Coronary artery (tissue), 2 donors: ENCODE measurements around the gene RPS19BP1.

Experiments
- DNase-seq: peaks from one replicate; pipeline ENCODE4 v3.0.0-alpha.2; 2017; ENCODE audit warnings: low spot score
- H3K27ac ChIP-seq, 2 donors: fragments of 200-600 bp; sonication (generic); one replicate each; pipeline ENCODE4 v1.5.1; 2016 to 2019
- H3K4me3 ChIP-seq: fragments of 200-600 bp; sonication (generic); 2 replicates; pipeline ENCODE4 v1.5.1; 2016; ENCODE audit warnings: mild to moderate bottlenecking, moderate library complexity
- TF ChIP-seq, protein P1 (sequence below): fragments of 200-600 bp; sonication (generic); IDR thresholded peaks from one replicate; pipeline ENCODE4 v1.5.1; 2019; ENCODE audit warnings: antibody characterized with exemption

RPS19BP1 gene

DNA sequence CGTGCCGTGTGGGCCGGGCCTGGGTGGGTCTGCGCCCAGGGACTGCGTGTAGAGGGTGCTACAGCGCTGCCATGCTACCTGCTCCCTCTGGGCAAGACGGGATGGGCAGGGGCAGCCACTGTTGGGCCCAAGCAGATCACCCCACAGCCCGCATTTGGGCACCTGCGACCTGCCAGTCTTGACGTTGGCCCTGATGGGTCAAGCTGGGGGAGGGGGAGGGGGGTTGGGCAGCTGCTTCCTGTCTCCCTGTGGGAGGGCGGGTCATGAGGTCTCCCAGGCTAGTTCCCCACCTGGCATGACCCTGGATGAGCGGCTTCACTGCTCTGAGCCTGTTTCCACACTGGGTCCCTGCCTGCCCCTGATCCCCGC lies 2.8 kb upstream of the RPS19BP1 start:
- TF ChIP-seq, protein P1, sequence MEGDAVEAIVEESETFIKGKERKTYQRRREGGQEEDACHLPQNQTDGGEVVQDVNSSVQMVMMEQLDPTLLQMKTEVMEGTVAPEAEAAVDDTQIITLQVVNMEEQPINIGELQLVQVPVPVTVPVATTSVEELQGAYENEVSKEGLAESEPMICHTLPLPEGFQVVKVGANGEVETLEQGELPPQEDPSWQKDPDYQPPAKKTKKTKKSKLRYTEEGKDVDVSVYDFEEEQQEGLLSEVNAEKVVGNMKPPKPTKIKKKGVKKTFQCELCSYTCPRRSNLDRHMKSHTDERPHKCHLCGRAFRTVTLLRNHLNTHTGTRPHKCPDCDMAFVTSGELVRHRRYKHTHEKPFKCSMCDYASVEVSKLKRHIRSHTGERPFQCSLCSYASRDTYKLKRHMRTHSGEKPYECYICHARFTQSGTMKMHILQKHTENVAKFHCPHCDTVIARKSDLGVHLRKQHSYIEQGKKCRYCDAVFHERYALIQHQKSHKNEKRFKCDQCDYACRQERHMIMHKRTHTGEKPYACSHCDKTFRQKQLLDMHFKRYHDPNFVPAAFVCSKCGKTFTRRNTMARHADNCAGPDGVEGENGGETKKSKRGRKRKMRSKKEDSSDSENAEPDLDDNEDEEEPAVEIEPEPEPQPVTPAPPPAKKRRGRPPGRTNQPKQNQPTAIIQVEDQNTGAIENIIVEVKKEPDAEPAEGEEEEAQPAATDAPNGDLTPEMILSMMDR = no peak
- no peak overlapping the region for H3K4me3 ChIP-seq
- H3K27ac ChIP-seq = no peak overlapping the region
- no peak for DNase-seq

DNA sequence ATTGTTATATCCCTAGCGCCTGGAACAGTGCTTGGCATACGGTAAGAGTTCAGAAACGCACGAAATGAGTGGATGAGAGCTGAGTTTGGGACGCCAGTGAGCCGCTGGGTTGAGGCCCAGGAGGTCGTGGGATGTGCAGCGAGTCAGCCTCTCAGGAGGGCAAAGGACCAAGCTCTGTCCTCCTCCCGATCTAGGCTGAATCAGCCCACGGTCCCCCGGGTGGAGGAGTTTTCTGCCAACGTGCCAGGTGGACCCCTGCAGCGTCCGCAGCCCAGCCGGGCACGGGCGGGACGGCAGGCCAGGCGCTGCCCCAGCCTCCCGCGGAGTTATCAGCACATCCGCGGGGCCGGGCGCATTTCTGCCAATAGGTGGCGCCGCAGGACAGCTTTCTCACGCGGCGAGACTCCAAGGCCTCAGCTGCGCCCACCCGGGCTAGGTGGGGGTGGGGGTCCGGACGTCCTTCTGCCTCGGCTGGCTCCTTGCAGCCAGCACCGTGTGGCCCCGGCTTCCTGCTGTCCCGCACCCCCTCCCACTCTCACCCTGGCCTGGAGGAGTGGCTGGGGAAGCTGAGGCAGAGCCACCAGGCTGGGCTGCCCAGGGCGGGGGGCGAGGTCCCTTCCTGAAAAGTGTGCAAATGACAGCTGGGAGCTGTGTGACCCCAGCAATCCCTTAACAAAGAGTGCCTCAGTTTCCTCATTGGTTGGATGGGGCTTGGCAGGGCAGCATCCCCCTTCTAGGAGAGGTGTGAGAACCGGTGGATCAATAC lies 2.2 kb upstream of the RPS19BP1 start:
- peak overlapping the region in 1 of 2 donors; percentile 35 for H3K27ac ChIP-seq

DNA sequence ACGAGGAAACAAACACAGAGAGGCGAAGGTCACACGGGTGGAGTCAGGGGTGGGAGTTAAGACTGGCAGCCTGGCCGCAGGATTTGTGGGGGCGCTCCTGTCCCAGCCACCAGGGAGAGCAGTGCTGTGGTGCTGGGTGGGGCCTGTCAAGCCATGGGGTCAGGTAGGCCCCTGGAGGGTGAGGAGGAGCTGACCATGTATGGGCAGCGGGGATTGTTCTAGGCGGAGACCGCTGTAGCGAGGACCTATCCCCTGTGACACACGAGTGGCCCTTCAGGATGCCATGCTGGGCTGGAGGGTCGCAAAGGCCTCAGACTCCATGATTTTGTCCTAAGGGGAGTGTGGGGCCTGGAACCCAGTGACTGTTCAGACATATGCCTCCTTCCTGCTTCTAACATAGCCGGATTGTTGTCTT lies 1.6 kb upstream of the RPS19BP1 start:
- peak overlapping the region in 1 of 2 donors; percentile 35 for H3K27ac ChIP-seq
- DNase-seq = no peak
- H3K4me3 ChIP-seq = no peak overlapping the region
- TF ChIP-seq, protein P1 = no peak

More for the DNA sequence above, 2.2 kb upstream of the RPS19BP1 start:
- DNase-seq = no peak
- H3K4me3 ChIP-seq = peak overlapping the region; percentile 39
- TF ChIP-seq, protein P1 = peak; percentile 96

DNA sequence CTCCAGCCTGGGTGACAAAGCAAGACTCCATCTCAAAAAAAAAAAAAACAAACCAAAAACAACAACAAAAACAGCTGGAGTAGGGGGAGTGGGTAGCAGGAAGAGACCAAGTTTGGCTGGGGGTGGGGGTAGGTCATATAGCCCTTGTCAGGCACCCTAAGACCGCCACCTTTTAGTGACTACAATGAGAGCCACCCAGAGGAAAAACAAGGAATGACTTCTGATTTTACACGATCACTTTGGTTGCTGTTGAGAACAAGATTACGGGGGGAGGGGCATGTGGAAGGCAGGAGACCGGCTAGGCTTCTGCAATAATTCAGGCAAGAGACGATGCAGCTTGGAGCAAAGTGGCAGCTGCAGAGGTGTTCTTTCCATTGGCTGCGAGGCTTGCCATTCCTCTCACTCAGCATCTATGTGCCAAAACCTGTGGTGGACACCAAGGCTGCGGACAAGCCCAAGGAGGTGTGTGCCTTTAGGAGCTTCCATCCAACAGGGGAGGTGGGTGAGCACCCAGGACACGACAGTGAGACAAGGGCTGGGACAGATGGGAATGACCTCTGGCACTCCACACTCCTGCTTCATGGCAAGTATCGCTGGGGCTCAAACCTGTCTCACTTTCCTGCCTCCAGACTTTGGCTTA lies 1.7 kb downstream of the RPS19BP1 start:
- Histone ChIP-seq H3K4me3 (peak overlapping the region; percentile 97), H3K27ac (no peak overlapping the region)
- TF ChIP-seq, protein P1 = no peak
- DNase-seq = no peak

DNA sequence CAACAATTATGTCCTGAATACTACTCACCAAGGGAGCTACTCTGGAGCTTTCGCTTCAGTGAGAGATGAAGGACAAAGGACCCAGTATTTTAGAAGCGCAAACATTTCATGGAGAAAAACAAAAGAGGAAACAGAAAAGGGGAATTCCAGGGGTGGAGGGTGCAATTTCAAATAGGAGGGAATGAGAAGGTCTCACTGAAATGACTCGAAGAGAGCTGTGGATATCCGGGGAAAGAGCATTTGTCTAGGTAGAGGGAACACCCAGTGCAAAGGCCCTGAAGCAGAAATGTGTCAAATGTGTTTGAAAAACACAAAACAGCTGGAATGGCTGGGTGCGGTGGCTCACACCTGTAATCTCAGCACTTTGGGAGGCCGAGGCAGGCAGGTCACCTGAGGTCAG lies 2.4 kb downstream of the RPS19BP1 start:
- Histone ChIP-seq H3K4me3 (no peak overlapping the region), H3K27ac (no peak overlapping the region)
- TF ChIP-seq, protein P1 = no peak
- DNase-seq = no peak

DNA sequence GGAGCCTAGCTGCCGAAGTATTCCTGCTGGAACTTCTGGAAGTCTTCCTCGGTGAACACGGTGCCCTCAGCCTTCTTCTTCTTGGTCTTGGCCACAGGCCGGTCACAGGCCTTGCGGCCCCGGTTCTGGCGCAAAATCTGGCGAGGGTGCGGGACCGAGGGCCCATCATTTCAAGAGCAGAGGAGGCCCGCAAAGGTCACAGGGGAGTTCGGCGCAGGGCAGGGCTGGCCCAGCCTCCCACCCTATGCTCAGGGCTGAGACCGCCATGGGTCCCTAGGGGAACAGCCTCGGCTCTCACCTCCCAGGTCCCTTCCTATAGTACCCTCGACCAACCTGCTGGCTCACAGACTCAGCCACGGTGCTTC lies 3.1 kb downstream of the RPS19BP1 start:
- peak overlapping the region; percentile 47 for H3K4me3 ChIP-seq
- no peak for DNase-seq
- TF ChIP-seq, protein P1 = no peak
- H3K27ac ChIP-seq = peak overlapping the region in 1 of 2 donors; percentile 46
